ENCODE measurements around the gene C11orf97.
"Not testable (repeated sequence)": the region's sequence is repeated elsewhere in the genome, so short reads cannot be mapped to it uniquely, and the experiment has no call there.

The C11orf97 gene

GRCh38 chr11:94511932-94512781 lies at the start of gene C11orf97:
Gene C11orf97, plus strand, starts transcription at chr11:94512461. Its CDS starts 68 bp downstream, at chr11:94512529.
- no peak for DNase-seq

GRCh38 chr11:94469416-94469815 lies 42.8 kb upstream of the C11orf97 start:
- DNase-seq = no peak

GRCh38 chr11:94472916-94473799 lies 39.1 kb upstream of the C11orf97 start:
- peak; percentile 77 for DNase-seq

- DNase-seq = no peak
Measured at GRCh38 chr11:94477624-94478023, 34.6 kb upstream of the C11orf97 start.

- no peak for DNase-seq
Measured at GRCh38 chr11:94481342-94481741, 30.9 kb upstream of the C11orf97 start.

- no peak for DNase-seq
Measured at GRCh38 chr11:94486068-94486467, 26.2 kb upstream of the C11orf97 start.

GRCh38 chr11:94493281-94494125 lies 18.8 kb upstream of the C11orf97 start, which contains the start of the genes ANKRD49 and MRE11:
Gene ANKRD49, plus strand, starts transcription at chr11:94493984. Its CDS starts 2,710 bp downstream, at chr11:94496694.
Gene MRE11, minus strand, starts transcription at chr11:94493844. Its CDS starts 1,043 bp downstream, at chr11:94492801.
- DNase-seq = peak; percentile 85

GRCh38 chr11:94494126-94494680 lies 18.1 kb upstream of the C11orf97 start:
- DNase-seq = no peak

GRCh38 chr11:94500181-94500580 lies 12.1 kb upstream of the C11orf97 start:
- DNase-seq = no peak

- no peak for DNase-seq
Measured at GRCh38 chr11:94501522-94501921, 10.7 kb upstream of the C11orf97 start.

- DNase-seq = no peak
Measured at GRCh38 chr11:94504689-94505293, 7.5 kb upstream of the C11orf97 start.

- not testable (repeated sequence) for DNase-seq
Measured at GRCh38 chr11:94506513-94506912, 5.7 kb upstream of the C11orf97 start.

- DNase-seq = no peak
Measured at GRCh38 chr11:94507485-94507884, 4.8 kb upstream of the C11orf97 start.

- DNase-seq = no peak
Measured at GRCh38 chr11:94513091-94513490, 830 bp downstream of the C11orf97 start.

- no peak for DNase-seq
Measured at GRCh38 chr11:94515398-94515797, 3.1 kb downstream of the C11orf97 start.

GRCh38 chr11:94516725-94517124 lies 4.5 kb downstream of the C11orf97 start:
- no peak for DNase-seq

- DNase-seq = no peak
Measured at GRCh38 chr11:94518300-94518699, 6.0 kb downstream of the C11orf97 start.

- no peak for DNase-seq
Measured at GRCh38 chr11:94519478-94520084, 7.3 kb downstream of the C11orf97 start.

- DNase-seq = no peak
Measured at GRCh38 chr11:94521684-94522083, 9.4 kb downstream of the C11orf97 start.

GRCh38 chr11:94524341-94524740 lies 12.1 kb downstream of the C11orf97 start:
- DNase-seq = no peak
